HEK293 (cell line): ENCODE measurements around the gene RPUSD4.

Source experiments
- CTCF ChIA-PET: fragments of 350-600 bp; formaldehyde crosslinking; extraction: SDS; loops from one replicate; lab custom pipeline; 2021; ENCODE audit warnings: antibody characterized with exemption; lab: Yijun Ruan, JAX
- POLR2A ChIA-PET: fragments of 300-600 bp; formaldehyde crosslinking; extraction: SDS; loops from one replicate; lab custom pipeline; 2020; ENCODE audit warnings: antibody characterized with exemption, inconsistent platforms; lab: Yijun Ruan, JAX
- H3K27ac ChIP-seq: fragments of 200-500 bp; sonication (Bioruptor generic); 2 replicates; pipeline ENCODE4 v1.5.1; 2014; ENCODE audit warnings: low read depth, low read length, control low read depth, inconsistent platforms; ENCODE audit errors: extremely low read depth
- H3K36me3 ChIP-seq, 2 experiments: fragments of 200-500 bp in 1 of 2; sonication (Bioruptor generic) in 1 of 2; 1 replicate in 1 of 2; 2 replicates in 1 of 2; pipeline ENCODE4 v1.5.1; 2014 to 2017; ENCODE audit warnings: inconsistent platforms in 2 of 2, low read length in 2 of 2; ENCODE audit not compliant: control insufficient read depth in 2 of 2, insufficient read depth in 1 of 2
- H3K4me1 ChIP-seq: fragments of 200-500 bp; sonication (Bioruptor generic); 2 replicates; pipeline ENCODE4 v1.5.1; 2014; ENCODE audit warnings: mild to moderate bottlenecking, low read length, inconsistent platforms; ENCODE audit not compliant: control insufficient read depth, insufficient read depth
- H3K4me3 ChIP-seq: 2 replicates; pipeline ENCODE4 v1.5.1; 2011; ENCODE audit warnings: low read depth, mild to moderate bottlenecking, control low read depth, low read length, moderate library complexity
- H3K9me3 ChIP-seq: fragments of 200-500 bp; sonication (Bioruptor generic); 2 replicates; pipeline ENCODE4 v1.5.1; 2014; ENCODE audit warnings: low read depth, low read length, inconsistent platforms; ENCODE audit not compliant: control insufficient read depth, insufficient read depth
- FEZF1 ChIP-seq: fragments of 450-650 bp; formaldehyde crosslinking; IDR thresholded peaks from 2 replicates; pipeline ENCODE4 v1.5.1; 2016; ENCODE audit warnings: missing biosample characterization, missing genetic modification characterization
- HOXC10 ChIP-seq: sonication (generic); formaldehyde crosslinking; IDR thresholded peaks from 2 replicates; pipeline ENCODE4 v1.8.1; 2023; ENCODE audit warnings: mild to moderate bottlenecking, missing genetic modification reagents
- INSM2 ChIP-seq: fragments of 450-650 bp; formaldehyde crosslinking; IDR thresholded peaks from 2 replicates; pipeline ENCODE4 v1.5.1; 2016; ENCODE audit warnings: missing biosample characterization, missing genetic modification characterization
- KLF1 ChIP-seq: fragments of 450-650 bp; formaldehyde crosslinking; IDR thresholded peaks from 2 replicates; pipeline ENCODE4 v1.5.1; 2016; ENCODE audit warnings: missing biosample characterization, missing genetic modification characterization
- KLF7 ChIP-seq: fragments of 450-650 bp; formaldehyde crosslinking; IDR thresholded peaks from 2 replicates; pipeline ENCODE4 v1.5.1; 2016; ENCODE audit warnings: missing biosample characterization, missing genetic modification characterization, borderline replicate concordance
- RBAK ChIP-seq: fragments of 450-650 bp; formaldehyde crosslinking; IDR thresholded peaks from 2 replicates; pipeline ENCODE4 v1.5.1; 2016; ENCODE audit warnings: missing biosample characterization, missing genetic modification characterization
- WT1 ChIP-seq: fragments of 450-650 bp; formaldehyde crosslinking; IDR thresholded peaks from 2 replicates; pipeline ENCODE4 v1.5.1; 2016; ENCODE audit warnings: missing biosample characterization, missing genetic modification characterization
- YY2 ChIP-seq: fragments of 450-650 bp; formaldehyde crosslinking; IDR thresholded peaks from 2 replicates; pipeline ENCODE4 v1.5.1; 2016; ENCODE audit warnings: missing biosample characterization, missing genetic modification characterization
- ZBTB11 ChIP-seq: fragments of 450-650 bp; formaldehyde crosslinking; conservative IDR thresholded peaks from 2 replicates; pipeline ENCODE4 v1.5.1; 2016; ENCODE audit warnings: low read depth, missing biosample characterization, missing genetic modification characterization
- ZBTB7A ChIP-seq: fragments of 450-650 bp; formaldehyde crosslinking; IDR thresholded peaks from 2 replicates; pipeline ENCODE4 v1.5.1; 2016; ENCODE audit warnings: low read depth, missing biosample characterization, missing genetic modification characterization
- ZBTB8A ChIP-seq: fragments of 450-650 bp; formaldehyde crosslinking; IDR thresholded peaks from 2 replicates; pipeline ENCODE4 v1.5.1; 2016; ENCODE audit warnings: missing biosample characterization, missing genetic modification characterization
- ZFP3 ChIP-seq: fragments of 450-650 bp; formaldehyde crosslinking; IDR thresholded peaks from 2 replicates; pipeline ENCODE4 v1.5.1; 2016; ENCODE audit warnings: low read depth, missing biosample characterization, missing genetic modification characterization
- ZNF10 ChIP-seq: fragments of 450-650 bp; formaldehyde crosslinking; IDR thresholded peaks from 2 replicates; pipeline ENCODE4 v1.5.1; 2017; ENCODE audit warnings: missing biosample characterization, missing genetic modification characterization
- ZNF112 ChIP-seq: fragments of 450-650 bp; formaldehyde crosslinking; IDR thresholded peaks from 2 replicates; pipeline ENCODE4 v1.5.0; 2017; ENCODE audit warnings: missing biosample characterization, missing genetic modification characterization
- ZNF121 ChIP-seq: fragments of 450-650 bp; formaldehyde crosslinking; IDR thresholded peaks from 2 replicates; pipeline ENCODE4 v1.5.1; 2016; ENCODE audit warnings: missing biosample characterization, missing genetic modification characterization
- ZNF16 ChIP-seq: fragments of 450-650 bp; formaldehyde crosslinking; IDR thresholded peaks from 2 replicates; pipeline ENCODE4 v1.5.1; 2016; ENCODE audit warnings: low read depth, missing biosample characterization, missing genetic modification characterization
- ZNF169 ChIP-seq: fragments of 450-650 bp; formaldehyde crosslinking; IDR thresholded peaks from 2 replicates; pipeline ENCODE4 v1.5.1; 2016; ENCODE audit warnings: missing biosample characterization, missing genetic modification characterization
- ZNF223 ChIP-seq: fragments of 450-650 bp; formaldehyde crosslinking; IDR thresholded peaks from 2 replicates; pipeline ENCODE4 v1.5.1; 2016; ENCODE audit warnings: missing biosample characterization, missing genetic modification characterization
- ZNF266 ChIP-seq: fragments of 450-650 bp; formaldehyde crosslinking; IDR thresholded peaks from 2 replicates; pipeline ENCODE4 v1.5.1; 2016; ENCODE audit warnings: missing biosample characterization, missing genetic modification characterization, low read depth
- ZNF335 ChIP-seq: fragments of 450-650 bp; formaldehyde crosslinking; conservative IDR thresholded peaks from 2 replicates; pipeline ENCODE4 v1.5.1; 2016; ENCODE audit warnings: missing biosample characterization, missing genetic modification characterization
- ZNF354C ChIP-seq: fragments of 450-650 bp; formaldehyde crosslinking; IDR thresholded peaks from 2 replicates; pipeline ENCODE4 v1.5.1; 2016; ENCODE audit warnings: missing biosample characterization, missing genetic modification characterization, low read depth, borderline replicate concordance
- ZNF362 ChIP-seq: fragments of 450-650 bp; formaldehyde crosslinking; IDR thresholded peaks from 2 replicates; pipeline ENCODE4 v1.5.1; 2016; ENCODE audit warnings: missing biosample characterization, missing genetic modification characterization
- ZNF473 ChIP-seq: fragments of 450-650 bp; formaldehyde crosslinking; IDR thresholded peaks from 2 replicates; pipeline ENCODE4 v1.5.1; 2017; ENCODE audit warnings: missing biosample characterization, missing genetic modification characterization
- ZNF560 ChIP-seq: fragments of 450-650 bp; formaldehyde crosslinking; IDR thresholded peaks from 2 replicates; pipeline ENCODE4 v1.5.1; 2017; ENCODE audit warnings: missing biosample characterization, missing genetic modification characterization, borderline replicate concordance
- ZNF621 ChIP-seq: fragments of 450-650 bp; formaldehyde crosslinking; IDR thresholded peaks from 2 replicates; pipeline ENCODE4 v1.5.1; 2017; ENCODE audit warnings: missing biosample characterization, missing genetic modification characterization
- ZNF660 ChIP-seq: fragments of 450-650 bp; IDR thresholded peaks from 2 replicates; pipeline ENCODE4 v1.5.1; 2018; ENCODE audit warnings: missing biosample characterization, mild to moderate bottlenecking, missing genetic modification characterization
- ZNF670 ChIP-seq: fragments of 450-650 bp; formaldehyde crosslinking; IDR thresholded peaks from 2 replicates; pipeline ENCODE4 v1.5.1; 2016; ENCODE audit warnings: missing biosample characterization, missing genetic modification characterization, low read depth
- ZNF677 ChIP-seq: fragments of 450-650 bp; IDR thresholded peaks from 2 replicates; pipeline ENCODE4 v1.5.0; 2018; ENCODE audit warnings: missing biosample characterization, mild to moderate bottlenecking, missing genetic modification characterization, moderate library complexity
- ZNF747 ChIP-seq: fragments of 450-650 bp; formaldehyde crosslinking; IDR thresholded peaks from 2 replicates; pipeline ENCODE4 v1.5.1; 2016; ENCODE audit warnings: missing biosample characterization, missing genetic modification characterization
- TF ChIP-seq, protein P1 (sequence below): fragments of 450-650 bp; formaldehyde crosslinking; IDR thresholded peaks from 2 replicates; pipeline ENCODE4 v1.5.1; 2017; ENCODE audit warnings: missing biosample characterization, missing genetic modification characterization
- TF ChIP-seq, protein P2 (sequence below): fragments of 450-650 bp; formaldehyde crosslinking; IDR thresholded peaks from 2 replicates; pipeline ENCODE4 v1.5.1; 2017; ENCODE audit warnings: missing biosample characterization, missing genetic modification characterization

RPUSD4 gene

DNA sequence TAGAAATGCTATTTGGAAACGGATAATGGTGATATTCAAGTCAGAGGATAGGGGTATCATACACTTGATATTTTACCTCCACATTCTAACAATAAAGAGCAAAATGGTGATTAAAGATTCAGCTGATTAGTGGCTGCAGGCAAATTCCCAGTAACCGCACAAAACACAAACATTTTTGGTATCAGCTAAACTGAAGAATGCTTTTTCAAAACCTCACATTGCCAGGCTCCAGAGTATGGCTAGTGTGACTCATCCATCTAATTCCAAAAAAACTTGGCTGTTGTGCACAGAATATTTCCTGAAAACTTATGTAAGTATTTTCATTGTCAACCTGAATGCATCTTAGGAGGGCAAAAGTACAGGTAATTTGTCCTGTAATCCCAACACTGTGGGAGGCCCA, 46.3 kb upstream of the RPUSD4 start:
- CTCF ChIA-PET = interaction anchor here (0.6 kb wide), 1 partner anchor 336 kb away, joined by 3 read pairs; no protein-coding TSS in a partner anchor
- H3K36me3 ChIP-seq = peaks cover 5 to 76% of the 10 kb centered on the region in 2 experiments; a peak in 2 of 3 replicates
- H3K4me1 ChIP-seq = no peaks in the 10 kb centered on the region
- POLR2A ChIA-PET = interaction anchor here (1.1 kb wide), 1 partner anchor 14 kb away, joined by 4 read pairs; no protein-coding TSS in a partner anchor
- H3K27ac ChIP-seq = no peak overlapping the region
- H3K9me3 ChIP-seq = no peaks in the 10 kb centered on the region
- H3K4me3 ChIP-seq = no peak overlapping the region
- no peak for TF ChIP-seq ZNF112
- TF ChIP-seq, protein P1, sequence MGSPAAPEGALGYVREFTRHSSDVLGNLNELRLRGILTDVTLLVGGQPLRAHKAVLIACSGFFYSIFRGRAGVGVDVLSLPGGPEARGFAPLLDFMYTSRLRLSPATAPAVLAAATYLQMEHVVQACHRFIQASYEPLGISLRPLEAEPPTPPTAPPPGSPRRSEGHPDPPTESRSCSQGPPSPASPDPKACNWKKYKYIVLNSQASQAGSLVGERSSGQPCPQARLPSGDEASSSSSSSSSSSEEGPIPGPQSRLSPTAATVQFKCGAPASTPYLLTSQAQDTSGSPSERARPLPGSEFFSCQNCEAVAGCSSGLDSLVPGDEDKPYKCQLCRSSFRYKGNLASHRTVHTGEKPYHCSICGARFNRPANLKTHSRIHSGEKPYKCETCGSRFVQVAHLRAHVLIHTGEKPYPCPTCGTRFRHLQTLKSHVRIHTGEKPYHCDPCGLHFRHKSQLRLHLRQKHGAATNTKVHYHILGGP = no peak
- TF ChIP-seq WT1 (tag by site-specific recombination) = no peak
- TF ChIP-seq FEZF1 (tag by site-specific recombination) = no peak
- TF ChIP-seq ZNF169 (tag by site-specific recombination) = no peak
- no peak for TF ChIP-seq ZBTB7A (tag by site-specific recombination)
- no peak for TF ChIP-seq ZNF266 (tag by site-specific recombination)
- TF ChIP-seq HOXC10 (CRISPR knock-in tag) = no peak
- no peak for TF ChIP-seq ZBTB8A (tag by site-specific recombination)
- no peak for TF ChIP-seq INSM2
- no peak for TF ChIP-seq RBAK
- TF ChIP-seq ZNF362 (tag by site-specific recombination) = no peak
- TF ChIP-seq ZNF121 (tag by site-specific recombination) = no peak
- no peak for TF ChIP-seq ZNF354C
- TF ChIP-seq ZNF670 = no peak
- TF ChIP-seq YY2 (tag by site-specific recombination) = no peak
- no peak for TF ChIP-seq ZFP3 (tag by site-specific recombination)
- no peak for TF ChIP-seq KLF1 (tag by site-specific recombination)

DNA sequence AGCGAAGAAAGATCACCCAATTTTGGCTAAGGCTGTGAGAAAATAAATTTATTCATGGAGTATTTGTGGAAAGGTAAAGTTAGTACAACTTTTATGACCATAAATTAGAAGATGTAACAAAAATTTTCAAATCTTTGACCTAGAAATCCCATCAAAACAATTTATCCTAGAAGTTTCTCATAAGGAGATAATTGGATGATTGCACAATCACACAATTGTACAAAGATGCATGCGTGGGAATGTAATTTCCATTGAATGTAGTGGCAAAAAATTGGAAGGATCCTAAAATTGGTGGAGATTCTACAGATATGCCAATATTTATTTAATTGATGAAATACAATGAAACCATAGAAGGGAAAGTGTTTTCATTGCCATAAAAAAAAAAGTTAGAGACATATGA, 45.7 kb upstream of the RPUSD4 start:
- ChIA-PET CTCF (no interaction called here), POLR2A (no interaction called here)
- no peaks in the 10 kb centered on the region for H3K9me3 ChIP-seq
- H3K4me1 ChIP-seq = no peaks in the 10 kb centered on the region
- peaks cover 5 to 73% of the 10 kb centered on the region in 2 experiments; a peak in 2 of 3 replicates for H3K36me3 ChIP-seq
- H3K4me3 ChIP-seq = no peak overlapping the region
- H3K27ac ChIP-seq = no peak overlapping the region
- no peak for TF ChIP-seq ZNF621
- no peak for TF ChIP-seq ZNF473 (tag by site-specific recombination)
- no peak for TF ChIP-seq KLF7
- no peak for TF ChIP-seq ZNF10 (tag by site-specific recombination)
- TF ChIP-seq ZNF16 (tag by site-specific recombination) = no peak
- no peak for TF ChIP-seq ZNF747 (tag by site-specific recombination)
- TF ChIP-seq ZBTB11 = no peak
- TF ChIP-seq ZNF660 (tag by site-specific recombination) = no peak
- TF ChIP-seq, protein P2, sequence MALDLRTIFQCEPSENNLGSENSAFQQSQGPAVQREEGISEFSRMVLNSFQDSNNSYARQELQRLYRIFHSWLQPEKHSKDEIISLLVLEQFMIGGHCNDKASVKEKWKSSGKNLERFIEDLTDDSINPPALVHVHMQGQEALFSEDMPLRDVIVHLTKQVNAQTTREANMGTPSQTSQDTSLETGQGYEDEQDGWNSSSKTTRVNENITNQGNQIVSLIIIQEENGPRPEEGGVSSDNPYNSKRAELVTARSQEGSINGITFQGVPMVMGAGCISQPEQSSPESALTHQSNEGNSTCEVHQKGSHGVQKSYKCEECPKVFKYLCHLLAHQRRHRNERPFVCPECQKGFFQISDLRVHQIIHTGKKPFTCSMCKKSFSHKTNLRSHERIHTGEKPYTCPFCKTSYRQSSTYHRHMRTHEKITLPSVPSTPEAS = no peak
- no peak for TF ChIP-seq ZNF335 (tag by site-specific recombination)
- no peak for TF ChIP-seq ZNF677
- TF ChIP-seq ZNF560 (tag by site-specific recombination) = no peak
- TF ChIP-seq ZNF223 = no peak
